Hematopoietic multipotent progenitor cell treated with erythropoietin and hydrocortisone succinate and interleukin-3 and kit ligand, for 8 days (in vitro differentiated cells): ENCODE measurements around the gene ABL1.

ENCODE experiments used
- DNase-seq: peaks from one replicate; pipeline ENCODE4 v3.0.0-alpha.2; 2015

ABL1 gene

GRCh38 chr9:130872912-130873503 is 38.0 kb downstream of the ABL1 start:
- DNase-seq = no peak

DNA sequence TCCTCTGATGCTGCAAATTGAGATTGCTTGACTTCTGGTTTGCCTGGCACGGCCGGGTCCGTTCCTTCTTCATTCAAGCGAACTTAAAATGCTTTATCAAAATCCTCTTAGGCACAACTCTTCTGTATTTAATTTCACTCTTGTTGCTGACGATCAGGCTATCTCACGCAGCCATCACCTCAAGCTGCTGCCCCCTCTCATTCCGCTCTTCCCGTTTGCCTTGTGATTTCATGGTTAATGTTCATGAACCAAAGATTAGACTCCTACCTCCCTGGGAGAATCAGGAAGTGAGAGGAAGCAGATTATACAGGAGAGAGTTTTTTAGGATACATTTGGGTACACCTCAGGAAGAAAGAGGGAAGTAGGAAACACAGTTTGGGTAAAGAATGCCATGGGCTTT is 38.9 kb downstream of the ABL1 start:
- DNase-seq = no peak

- no peak for DNase-seq
These were observed 39.7 kb downstream of the ABL1 start for GRCh38 chr9:130874783-130875182.

DNA sequence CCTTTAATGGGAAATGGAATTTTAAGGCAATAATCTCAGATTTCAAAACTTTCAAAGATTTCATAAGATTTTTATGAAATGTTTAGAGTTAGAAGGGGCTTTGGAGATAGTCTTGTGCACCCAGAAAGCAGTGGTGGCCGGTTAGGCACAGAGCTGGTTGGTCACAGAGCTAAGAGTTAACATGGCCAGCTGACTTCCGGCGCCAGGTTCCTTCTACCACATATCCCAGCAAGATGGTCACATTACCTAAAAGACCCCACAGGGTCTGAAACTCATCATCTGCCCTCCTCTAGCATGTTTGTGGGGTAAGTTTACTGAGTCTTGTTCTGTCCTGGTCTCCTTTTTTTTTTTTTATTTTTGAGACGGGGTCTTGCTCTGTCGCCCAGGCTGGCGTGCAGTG is 42.2 kb downstream of the ABL1 start:
- no peak for DNase-seq

DNA sequence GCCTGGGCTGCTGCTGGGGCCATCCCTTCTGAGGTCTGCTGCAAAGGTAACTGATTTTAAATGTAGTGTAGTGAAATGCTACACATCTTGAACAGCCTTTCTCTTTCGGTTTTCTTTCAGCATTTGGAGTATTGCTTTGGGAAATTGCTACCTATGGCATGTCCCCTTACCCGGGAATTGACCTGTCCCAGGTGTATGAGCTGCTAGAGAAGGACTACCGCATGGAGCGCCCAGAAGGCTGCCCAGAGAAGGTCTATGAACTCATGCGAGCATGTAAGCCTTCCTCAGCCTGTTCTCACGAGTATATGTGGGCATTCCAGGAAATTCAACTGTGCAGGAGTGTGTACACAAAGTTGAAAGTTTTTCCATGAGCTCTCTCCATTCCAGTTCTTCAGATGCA is 43.2 kb downstream of the ABL1 start:
- no peak for DNase-seq

DNA sequence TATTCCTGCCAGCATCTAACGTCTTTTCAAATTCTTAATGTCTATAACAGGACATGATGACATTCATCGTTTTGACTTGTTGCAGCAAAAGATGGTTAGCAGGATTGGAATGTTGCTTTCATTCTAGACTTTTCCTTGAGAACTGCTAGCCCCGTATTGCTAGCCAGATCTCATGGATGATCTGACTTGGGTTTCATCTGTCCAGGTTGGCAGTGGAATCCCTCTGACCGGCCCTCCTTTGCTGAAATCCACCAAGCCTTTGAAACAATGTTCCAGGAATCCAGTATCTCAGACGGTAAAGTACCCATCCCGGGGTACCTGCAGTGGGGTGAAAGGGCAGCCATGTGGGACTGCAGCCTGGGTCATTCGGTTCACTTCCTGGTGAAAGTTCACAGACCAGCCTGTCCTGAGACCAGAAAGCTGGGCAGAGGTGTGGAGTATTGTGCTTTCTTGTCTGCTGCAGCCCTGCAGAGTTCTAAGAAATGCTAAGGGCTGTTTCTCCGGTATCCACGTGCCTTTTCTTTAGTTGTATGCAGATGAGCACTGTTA is 44.9 kb downstream of the ABL1 start:
- no peak for DNase-seq

- DNase-seq = no peak
These were observed 45.7 kb downstream of the ABL1 start for GRCh38 chr9:130880599-130881220.

DNA sequence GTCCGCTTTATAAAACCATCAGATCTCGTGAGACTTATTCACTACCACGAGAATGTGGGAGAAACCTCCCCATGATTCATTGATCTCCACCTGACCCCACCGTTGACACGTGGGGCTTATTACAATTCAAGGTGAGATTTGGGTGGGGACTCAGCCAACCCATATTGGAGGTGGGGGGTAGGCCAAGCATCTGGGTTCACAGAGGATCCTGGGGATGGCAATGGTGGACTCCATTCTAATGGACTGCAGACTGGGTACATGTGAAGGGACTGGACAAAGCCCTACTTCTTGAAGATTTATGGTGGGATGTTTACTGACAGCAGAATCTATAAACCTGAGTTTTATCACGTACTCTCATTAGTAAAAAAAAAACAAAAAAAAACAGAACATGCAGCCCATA is 46.5 kb downstream of the ABL1 start:
- DNase-seq = no peak

GRCh38 chr9:130882696-130883225 is 47.7 kb downstream of the ABL1 start:
- no peak for DNase-seq

DNA sequence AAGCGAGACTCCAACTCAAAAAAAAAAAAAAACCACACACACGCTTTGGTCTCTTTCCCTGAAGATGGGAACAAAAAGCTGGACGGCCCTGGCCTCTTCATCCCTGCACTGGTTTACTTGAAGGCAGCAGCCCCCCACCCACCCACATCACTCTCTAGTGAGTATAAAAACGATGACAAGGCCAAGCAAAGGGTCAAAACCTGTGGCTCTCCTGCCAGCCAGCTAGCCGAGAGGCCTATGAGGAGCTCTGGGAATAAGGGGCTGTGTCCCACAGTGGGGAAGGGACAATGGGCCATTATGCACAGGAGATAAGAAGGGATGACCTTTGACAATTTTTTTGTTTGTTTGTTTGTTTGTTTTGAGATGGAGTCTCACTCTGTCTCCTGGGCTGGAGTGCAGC is 48.4 kb downstream of the ABL1 start:
- DNase-seq = no peak

DNA sequence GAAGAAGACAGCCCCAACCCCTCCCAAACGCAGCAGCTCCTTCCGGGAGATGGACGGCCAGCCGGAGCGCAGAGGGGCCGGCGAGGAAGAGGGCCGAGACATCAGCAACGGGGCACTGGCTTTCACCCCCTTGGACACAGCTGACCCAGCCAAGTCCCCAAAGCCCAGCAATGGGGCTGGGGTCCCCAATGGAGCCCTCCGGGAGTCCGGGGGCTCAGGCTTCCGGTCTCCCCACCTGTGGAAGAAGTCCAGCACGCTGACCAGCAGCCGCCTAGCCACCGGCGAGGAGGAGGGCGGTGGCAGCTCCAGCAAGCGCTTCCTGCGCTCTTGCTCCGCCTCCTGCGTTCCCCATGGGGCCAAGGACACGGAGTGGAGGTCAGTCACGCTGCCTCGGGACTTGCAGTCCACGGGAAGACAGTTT is 49.1 kb downstream of the ABL1 start:
- no peak for DNase-seq

- no peak for DNase-seq
These were observed 49.8 kb downstream of the ABL1 start for GRCh38 chr9:130884542-130885483.

GRCh38 chr9:130885484-130886375 is 50.7 kb downstream of the ABL1 start:
- DNase-seq = no peak

GRCh38 chr9:130886981-130887380 is 51.9 kb downstream of the ABL1 start:
- no peak for DNase-seq

GRCh38 chr9:130887494-130888144 is 52.6 kb downstream of the ABL1 start:
- DNase-seq = no peak

GRCh38 chr9:130888146-130888885 is 53.3 kb downstream of the ABL1 start:
- no peak for DNase-seq

DNA sequence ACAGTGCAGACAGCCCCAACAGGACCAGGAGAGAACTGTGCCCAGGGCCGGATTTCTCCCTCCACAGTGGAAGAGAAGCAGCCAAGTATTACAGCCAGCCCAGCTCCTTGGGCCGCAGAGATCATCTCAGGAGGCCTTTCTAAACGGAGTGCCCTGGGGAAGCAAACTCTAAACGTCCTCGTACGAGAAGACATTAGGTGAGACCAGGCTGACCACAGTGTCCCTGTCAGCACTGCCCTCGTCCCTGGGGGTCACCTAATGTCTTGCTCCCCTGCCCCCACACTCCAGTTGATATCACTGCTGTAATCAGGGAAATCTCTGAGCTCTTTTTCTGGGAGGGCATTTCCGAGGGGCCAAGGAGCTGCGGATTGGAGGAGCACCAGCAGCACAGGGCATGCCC is 55.1 kb downstream of the ABL1 start:
- DNase-seq = no peak

- DNase-seq = no peak
These were observed 56.0 kb downstream of the ABL1 start for GRCh38 chr9:130890870-130891687.

DNA sequence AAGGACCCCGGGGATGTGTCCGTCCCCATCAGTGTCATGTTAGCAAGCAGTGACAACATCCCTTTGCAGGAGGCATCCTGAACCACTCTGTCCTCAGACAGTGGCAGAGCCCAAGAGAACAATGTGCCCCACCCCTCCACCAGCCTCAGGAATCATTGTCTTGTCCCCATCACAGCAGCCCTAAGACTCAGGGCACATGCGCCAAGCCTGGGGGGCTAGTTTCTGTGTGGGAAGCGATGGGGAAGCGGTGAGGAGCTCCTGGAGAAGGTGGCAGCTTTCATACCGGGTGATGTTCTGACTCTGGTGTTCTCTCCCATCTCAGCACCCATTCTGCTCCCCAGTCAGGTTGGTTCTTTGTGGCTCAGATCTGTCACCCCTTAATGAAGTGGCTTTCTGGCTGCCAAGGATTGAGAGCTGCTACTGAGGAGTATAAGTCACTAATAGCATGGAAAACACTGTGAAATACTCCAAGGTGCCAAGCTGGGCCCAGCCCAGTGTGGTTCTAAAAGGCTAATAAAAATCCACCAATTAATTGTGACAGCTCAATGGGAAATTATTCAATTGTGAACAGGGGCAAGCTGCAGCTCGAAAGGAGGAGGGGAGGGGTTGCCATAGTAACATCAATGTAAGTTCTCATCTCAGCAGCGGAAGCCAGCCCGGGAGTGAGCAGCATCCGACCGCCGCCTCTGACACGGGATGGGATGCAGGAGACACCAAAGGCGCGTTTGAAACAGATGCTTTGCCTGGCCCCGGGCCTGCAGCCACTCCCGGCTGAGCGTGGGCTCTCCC is 56.8 kb downstream of the ABL1 start:
- DNase-seq = no peak
